GM19240 (cell line): ENCODE results near the gene SLC47A2.
"Not testable (repeated sequence)": the region's sequence is repeated elsewhere in the genome, so short reads cannot be mapped to it uniquely, and the experiment has no call there.

ENCODE experiments used
- DNase-seq: peaks from one replicate; pipeline ENCODE4 v3.0.0; 2011; ENCODE audit warnings: low spot score; ENCODE audit not compliant: insufficient read length

Gene SLC47A2

DNA sequence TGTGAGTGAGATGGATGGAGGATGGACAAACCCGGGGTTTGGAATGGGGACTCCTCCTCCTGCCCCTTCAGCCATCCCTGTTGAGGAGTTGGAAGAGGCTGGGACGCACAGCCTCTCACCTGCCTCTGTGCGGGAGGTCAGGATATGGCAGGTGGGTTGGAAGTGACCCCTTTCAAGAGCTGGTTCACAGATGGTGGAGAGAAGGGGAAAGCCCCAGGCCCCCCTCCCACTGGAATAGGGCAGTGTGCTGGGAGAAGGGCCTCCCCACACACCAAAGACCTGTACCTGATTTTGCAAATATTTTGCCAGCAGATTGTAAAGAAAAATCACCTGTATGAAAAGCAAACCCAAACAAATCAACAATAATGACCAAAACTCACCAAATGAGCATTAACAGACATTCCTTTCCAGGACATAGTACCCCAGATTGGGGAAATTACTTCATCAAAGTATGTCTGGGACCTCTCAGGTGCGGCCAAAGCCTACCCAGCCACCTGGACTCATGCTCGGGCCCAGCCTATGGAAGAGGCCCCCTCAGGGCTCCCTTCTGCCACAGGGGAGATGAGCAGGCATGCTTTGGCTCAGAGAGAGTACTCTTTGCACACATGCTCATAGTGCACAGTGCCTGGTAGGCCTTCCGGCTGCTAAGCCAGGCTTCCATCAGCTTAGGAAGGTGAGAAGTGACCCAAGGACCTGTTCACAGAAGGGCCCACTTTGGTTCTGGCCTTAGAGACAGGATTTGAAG lies 7.8 kb downstream of the SLC47A2 start:
- DNase-seq = no peak

DNA sequence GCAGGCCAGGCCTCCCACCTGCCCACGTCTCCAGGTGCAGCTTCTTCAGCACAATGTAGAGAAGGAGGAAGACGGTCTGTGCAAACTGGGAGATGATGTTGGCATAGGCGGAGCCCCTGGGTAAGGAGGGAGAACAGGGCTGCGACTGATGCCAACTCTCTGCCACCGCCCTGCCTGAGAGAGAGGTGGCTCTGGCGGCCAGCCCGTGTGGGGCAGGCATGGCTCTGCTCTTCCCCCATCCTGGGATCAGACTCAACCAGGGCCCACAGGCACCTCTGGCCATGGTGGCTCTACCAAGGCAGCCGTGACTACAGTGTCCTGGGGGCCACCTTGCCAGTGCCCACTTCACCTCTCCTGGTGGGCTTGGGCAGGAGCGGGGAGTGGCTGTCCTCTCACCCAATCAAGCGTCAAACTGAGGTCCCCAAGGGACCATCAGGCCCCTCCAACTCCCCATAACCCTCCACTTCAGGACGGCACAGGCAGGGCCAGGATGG lies 8.6 kb downstream of the SLC47A2 start:
- no peak for DNase-seq

DNA sequence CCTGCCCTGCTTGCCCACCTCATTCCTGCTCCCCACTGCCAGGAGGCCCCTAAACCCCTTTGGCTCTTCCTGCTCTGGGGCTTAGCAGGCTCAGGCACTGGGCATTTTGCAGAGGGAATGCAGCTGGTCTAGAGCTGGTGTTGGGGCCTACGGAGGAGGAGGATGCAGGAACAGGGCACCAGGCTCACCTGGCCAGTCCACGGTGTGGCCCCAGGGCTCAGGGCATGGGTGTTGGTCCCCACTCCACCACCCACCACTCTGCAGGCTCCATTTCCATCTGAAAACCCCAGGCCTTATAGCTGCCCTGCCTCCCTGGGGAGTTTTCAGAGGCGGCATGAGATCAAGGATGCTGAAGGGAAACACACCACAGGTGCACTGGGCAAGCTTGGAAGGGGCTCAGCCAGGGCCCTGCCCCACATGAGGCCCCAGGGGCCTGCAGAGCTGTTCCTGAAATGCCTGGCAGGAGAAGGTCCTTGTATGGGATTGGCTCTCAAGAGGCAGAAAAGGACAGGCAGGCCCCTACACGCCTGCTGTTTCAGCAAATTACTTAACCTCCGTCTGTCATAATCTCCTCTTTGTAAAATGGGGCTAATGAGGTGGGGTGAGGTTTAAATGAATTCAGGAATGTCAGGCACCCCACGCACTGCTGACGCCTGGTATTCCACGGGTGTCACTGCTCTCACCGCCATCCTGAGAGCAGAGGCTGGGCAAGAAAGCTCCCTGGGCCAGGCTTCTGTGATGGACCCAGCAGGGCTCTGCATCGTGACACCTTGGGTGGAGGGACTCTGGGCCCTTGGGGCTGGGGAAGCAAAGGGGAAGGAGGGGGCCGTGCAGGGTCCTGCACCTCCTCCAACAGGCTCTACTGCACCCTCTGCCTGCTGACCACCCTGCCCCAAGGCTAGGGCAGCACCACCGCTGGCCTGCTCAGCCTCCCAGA lies 9.3 kb downstream of the SLC47A2 start:
- DNase-seq = no peak

DNA sequence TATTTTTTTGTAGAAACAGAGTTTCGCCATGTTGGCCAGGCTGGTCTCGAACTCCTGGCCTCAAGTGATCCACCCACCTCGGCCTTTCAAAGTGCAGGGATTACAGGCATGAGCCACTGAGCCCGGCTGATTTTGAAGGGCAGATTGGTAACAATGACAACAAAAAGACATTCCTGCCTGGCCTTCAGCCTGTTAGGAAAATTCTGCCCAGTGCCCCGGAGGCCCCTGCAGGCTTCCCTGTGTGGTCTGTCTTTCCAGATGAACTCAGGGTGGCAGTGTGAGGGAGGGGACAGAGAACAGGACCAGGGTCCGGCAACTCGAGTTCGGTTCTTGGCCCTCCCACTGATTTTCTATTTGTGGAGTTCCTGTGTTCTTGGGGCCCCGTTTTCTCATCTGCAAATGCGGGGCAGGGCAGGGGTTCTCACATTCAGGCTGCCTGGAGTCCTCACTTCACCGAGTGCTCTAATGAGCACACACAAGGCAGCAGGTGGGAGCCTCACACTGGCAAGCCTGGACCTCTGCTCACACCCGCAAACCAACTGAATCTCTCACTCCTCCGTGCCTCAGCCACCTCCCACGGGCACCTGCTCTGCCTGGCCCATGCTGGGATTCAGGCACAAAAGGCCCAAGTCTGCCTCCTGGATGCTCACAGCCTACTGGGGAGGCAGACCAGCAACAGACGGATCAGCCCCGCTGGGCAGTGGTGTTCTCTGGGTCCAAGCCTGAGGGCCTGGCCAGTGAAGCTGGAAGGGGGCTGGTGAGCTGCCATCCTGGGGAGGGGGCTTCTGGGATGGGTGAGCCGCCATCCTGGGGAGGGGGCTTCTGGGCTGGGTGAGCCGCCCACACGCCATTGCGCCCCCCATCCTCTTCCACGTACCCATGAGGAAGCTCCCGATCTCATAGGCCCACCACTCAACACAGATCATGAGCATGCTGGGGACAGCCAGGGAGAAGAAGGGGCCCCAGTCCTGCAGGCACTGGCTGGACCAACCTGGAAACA lies 10.3 kb downstream of the SLC47A2 start:
- DNase-seq = no peak

DNA sequence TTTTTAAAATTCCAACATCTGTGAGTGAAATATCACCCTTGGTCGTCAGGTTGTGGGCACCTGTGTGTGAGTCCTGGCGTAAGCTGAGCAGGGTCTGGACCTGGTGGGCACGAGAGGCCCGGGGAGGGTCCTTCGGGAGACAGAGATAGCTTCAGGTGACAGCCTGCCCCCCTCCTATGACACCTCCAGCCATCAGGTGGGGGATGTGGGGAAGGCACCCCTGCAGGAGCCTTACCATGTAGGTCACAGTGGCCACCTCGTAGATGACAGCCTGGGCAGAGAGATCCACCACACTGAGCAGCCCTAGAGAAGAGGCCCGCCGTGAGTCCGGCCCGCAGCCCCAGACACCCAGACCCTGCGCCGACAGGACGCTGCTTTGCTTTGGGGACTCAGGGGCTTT lies 11.2 kb downstream of the SLC47A2 start:
- no peak for DNase-seq

DNA sequence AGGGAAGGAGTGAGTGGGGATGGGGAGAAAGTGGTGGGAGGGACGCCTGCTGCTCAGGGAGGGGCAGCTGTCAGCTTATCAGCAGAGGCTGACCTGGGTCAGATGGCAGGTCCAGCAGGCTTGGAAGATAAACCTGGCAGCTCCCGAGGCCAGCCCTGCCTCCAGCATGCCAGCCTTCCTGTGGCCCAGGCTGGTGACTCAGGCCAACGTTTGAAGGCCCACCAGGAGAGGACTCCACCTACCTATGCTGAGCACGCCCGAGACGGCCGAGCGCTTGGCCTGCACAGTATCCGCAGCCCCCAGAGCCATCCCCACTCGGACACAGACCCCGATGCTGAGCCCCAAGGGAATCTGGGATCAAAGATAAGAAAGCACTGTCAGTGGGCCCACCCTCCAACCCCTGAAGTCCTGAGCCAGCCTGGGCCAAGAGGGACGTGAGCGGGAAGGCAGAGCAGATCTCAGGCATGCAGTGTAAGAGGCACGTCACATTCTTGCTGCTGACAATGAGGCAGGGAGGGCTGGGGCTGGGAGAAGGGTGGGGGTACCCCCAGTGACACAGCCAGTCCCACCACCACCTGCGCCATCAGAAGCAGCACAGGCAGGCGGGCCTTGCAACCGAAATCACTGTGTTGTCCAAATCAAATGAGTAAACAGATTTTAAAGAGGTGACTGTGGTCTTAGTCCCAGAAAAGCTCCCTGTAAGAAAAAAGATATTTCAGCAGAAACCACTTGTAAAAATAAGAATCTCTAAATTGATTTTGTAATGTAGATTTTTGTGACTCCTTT lies 12.4 kb downstream of the SLC47A2 start:
- DNase-seq = no peak

DNA sequence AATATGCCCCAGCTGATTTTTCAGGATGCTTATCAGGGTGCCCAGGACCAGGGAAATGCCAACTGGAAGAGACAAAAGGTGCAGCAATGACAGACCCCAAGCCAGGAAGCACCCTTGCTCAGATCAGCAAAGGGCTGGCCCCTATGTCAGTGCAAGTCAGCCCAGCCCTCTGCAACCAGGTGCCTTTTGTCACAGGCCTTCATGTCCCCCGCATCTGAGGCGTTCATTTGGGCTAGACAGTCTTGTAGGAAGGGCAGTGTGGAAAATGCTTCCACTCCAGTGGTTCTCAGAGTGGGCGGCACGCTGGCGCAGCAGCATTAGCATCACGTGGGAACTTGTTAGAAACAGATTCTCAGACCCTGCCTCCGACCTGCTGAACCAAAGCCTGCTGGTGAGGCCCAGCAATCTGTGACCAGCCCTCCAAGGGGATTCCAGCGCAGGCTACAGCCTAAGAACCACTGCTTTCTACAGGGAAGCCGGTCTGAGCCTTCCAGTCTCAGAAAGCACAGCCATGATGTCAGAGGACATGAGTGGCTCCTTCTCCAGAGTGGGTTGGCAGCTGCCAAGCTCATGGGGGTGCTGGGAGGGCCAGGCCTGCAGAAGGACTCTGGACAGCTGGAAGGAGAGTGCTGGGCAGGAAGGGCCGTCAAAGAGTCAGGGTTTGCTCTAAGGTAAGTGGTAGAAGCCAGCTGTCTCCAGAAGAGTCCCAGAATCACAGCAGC lies 13.1 kb downstream of the SLC47A2 start:
- DNase-seq = no peak

DNA sequence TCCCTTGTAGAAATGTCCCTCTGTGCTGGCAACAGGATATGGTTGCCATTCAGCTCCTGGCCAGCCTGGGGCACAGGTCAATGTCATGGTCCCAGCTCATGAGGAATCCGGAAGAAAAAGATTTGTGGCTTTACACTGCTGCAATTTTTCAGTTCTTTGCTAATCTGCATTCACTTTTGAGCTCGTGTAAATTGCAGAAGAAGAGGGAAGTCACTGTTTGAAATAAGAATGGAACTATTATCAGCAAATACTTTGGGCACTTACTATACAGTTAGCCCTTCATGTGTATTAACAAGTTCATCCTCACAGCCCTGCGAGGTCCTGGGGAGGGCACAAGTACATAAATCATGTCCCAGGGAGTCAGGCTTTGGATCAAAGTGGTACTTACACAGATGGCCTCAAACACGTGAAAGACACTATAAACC lies 14.2 kb downstream of the SLC47A2 start:
- no peak for DNase-seq

DNA sequence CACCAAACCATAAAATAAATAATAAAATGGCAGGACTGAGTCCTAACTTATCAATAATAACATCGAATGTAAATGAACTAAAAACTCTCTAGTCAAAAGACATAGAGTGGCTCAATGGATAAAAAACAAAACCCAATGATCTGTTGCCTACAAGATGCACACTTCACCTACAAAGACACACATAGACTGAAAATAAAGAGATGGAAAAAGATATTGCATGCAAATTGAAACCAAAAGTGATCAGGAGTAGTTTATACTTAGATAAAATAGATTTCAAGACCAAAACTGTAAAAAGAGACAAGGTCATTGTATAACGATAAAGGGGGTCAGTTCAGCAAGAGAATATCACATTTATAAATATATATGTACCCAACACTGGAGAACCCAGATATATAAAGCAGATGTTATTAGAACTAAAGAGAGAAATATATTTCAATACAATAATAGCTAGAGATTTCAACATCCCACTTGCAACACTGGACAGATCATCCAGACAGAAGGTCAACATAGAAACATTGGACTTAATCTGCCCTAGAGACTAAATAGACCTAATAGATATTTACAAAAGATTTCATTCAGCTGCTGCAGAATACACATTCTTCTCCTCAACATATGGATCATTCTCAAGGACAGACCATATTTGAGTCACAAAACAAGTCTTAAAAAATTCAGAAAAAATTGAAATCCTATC lies 29.8 kb downstream of the SLC47A2 start:
- DNase-seq = no peak

DNA sequence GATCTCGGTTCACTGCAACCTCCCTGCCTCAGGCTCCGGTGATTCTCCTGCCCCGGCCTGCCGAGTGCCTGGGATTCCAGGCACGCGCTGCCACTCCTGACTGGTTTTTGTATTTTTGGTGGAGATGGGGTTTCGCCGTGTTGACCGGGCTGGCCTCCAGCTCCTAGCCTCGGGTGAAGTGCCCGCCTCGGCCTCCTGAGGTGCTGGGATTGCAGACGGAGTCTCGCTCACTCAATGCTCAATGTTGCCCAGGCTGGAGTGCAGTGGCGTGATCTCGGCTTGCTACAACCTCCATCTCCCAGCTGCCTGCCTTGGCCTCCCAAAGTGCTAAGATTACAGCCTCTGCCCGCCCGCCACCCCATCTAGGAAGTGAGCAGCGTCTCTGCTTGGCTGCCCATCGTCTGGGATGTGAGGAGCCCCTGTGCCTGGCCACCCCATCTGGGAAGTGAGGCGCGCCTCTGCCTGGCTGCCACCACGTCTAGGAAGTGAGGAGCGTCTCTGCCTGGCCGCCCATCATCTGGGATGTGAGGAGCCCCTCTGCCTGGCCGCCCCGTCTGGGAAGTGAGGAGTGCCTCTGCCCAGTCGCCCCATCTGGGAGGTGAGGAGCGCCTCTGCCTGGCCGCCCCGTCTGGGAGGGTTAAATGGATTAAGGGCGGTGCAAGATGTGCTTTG lies 31.3 kb downstream of the SLC47A2 start:
- not testable (repeated sequence) for DNase-seq

DNA sequence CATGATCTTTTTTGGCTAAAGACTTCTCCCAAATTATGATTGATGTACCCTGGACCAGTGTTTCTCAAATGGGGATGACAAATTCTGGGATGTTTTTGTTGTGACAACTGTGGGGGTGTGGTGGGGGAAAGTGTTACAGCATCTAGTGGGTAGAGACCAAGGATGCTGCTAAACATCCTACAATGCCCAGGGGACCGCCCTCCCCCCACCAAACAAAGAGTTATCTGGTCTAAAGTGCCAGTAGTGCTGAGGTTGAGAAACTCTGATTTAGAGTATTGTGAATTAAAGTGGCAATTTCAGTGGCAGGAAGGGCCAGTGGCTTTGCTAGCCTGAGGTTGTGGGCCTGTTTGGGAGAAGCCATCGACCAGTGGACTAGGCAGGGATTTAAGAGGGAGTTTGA lies 33.3 kb downstream of the SLC47A2 start:
- DNase-seq = no peak

DNA sequence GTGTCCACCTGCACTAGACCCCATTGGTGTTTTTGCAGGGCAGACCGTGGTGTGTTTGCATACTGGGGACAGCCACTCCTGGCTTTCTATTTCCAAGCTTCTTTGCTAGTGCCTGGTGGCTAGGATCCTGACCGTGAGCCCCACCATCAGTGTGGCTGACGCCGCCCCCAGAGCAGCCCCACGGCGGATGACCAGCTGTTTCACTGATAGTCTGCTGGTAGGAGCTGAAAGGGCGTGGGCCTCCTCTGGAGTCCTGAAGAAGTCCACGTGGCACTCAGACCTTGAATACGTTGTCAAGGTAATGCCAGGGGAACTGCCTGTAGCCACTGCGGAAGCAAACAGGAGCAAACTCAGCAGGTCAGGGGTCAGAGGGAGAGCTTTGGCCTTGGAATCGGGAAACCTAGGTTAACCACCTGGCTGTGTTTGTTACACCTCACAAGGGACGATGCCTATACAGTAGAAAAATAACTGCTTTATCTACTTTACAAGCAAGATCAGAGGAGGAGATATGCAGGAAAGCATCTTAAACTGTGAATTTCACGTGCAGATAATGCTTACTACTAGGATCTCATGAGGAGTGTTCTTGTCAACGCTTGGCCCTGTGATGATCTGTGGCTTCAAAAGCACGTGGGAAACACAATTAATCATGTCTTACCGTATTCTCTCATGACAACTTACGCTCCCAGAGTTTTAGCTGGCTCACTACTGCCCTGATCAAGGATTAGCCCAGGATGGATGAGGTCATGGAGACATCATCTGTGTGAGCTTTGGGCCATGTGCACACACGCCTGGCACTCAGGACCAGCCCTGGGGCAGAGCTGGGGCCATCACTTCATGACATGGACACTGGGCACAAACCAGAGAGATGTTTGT lies 37.6 kb downstream of the SLC47A2 start:
- no peak for DNase-seq

DNA sequence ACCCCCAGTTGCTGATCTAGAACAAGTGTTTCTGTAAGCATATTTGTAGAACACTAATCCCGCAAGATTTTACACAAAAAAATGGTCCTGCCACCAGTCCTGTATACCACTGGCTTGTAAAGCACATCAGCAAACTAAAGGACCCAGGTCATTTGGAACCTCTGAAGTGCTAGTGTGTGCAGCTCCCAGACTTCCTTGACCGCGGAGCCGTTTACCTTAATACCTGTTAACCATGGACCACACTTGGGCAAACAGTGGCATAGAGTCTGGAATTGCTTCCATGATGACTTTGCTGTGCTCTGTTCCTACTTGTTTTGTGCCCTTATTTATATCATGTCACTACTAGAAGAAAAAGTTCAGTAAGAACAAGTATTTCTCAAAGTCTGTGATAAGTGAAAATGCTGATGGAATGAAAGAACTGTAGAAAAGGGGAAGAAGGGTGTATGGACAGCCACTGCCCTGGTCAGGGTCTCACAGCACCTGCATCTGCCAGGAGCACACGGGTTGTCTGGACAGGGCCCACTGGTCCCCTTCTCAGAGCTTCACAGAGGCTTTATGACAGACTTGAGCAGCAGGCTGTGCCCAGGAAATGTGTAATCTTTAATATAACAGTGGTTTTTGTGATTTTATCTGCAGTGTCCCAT lies 38.5 kb downstream of the SLC47A2 start:
- DNase-seq = no peak

DNA sequence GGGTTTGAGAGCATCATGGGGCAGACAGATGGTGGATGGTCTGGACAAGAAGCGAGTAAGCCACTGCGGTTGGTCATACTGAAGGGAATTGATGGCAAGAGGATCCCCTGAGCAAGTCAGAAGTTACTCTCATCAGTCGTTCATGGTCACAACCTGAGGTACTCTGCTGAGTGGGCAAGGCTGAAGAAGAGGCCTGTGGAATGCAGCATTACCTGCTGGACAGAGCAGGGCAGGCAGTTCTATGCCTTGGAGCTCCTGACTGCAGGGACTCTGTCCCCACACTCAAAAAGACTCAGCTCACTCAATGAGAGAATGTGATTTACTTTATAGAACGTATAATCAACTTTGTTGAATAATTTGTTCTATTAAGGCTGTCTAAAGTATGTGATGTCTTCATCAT lies 39.5 kb downstream of the SLC47A2 start:
- no peak for DNase-seq

DNA sequence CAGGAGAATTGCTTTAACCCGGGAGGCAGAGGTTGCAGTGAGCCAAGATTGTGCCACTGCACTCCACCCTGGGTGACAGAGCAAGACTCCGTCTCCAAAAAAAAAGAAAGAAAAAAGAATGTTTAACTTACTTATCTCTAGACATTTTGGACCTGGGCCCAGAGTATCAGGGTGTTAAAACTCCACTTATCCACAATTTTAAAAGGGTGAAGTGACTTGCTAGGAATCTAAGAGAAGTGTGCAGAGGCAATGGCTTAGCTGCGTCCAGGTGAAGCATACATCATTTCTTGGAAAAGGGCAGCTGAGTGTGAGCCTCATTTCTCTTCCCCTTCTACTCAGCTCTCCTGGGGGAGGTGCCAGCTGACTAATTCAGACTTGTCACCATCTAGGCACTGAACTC lies 42.8 kb downstream of the SLC47A2 start:
- DNase-seq = no peak

DNA sequence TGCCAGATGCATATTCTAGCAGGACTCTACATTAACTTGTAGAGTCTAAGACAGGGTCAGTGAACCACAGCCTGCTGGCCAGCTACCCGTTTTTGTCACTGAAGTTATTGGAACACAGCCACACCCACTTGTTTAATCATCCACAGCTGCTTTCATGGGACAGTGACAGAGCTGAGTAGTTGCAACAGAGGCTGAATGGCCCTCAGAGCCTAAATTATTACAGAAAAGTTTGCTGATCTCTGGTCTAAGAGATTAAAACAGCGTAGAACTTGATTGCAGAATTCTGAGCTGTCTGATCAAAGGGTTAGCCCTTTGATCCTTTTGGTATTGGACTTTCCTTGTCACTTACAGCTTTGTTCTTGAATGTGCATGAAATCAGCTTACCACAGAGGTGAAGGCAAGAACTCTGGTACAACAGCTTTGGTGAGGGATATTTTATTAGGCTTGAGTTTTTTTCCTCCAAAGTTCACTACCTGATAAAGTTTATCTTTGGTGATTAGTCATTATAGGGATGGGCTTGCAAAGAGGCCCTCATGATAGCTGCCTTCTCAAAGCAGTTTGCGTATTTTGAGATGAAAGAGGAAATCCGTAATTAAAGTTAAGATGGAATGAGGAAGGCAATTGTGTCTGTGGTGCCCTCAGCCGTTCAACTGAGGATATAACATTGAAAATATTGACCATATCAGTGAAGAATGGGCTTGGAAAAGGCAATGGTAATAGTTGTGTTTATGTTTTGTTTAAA lies 44.2 kb downstream of the SLC47A2 start:
- DNase-seq = no peak
